K562 (cell line): Measurements from ENCODE around the gene EEF1AKMT4. TPM values are rescaled to one million over a fixed set of nuclear protein-coding genes. Genes with fewer than 3 reads are reported as not detected.

Experiments used
- CREB3 ChIP-seq: fragments of 450-650 bp; conservative IDR thresholded peaks from 2 replicates; pipeline ENCODE4 v1.6.1; 2016; ENCODE audit warnings: missing genetic modification characterization, low read depth, mild to moderate bottlenecking, missing compliant biosample characterization, moderate library complexity
- ESRRB ChIP-seq: fragments of 250-450 bp; sonication (Bioruptor Pico); IDR thresholded peaks from 2 replicates; pipeline ENCODE4 v1.5.0; 2020; ENCODE audit warnings: mild to moderate bottlenecking, moderate library complexity, borderline replicate concordance
- GTF3C2 ChIP-seq: IDR thresholded peaks from 3 replicates; pipeline ENCODE4 v1.6.1; 2011; ENCODE audit warnings: borderline replicate concordance, mild to moderate bottlenecking, moderate library complexity; ENCODE audit not compliant: insufficient read length; ENCODE audit errors: extremely low read depth
- KAT2B ChIP-seq: IDR thresholded peaks from one replicate; pipeline ENCODE4 v1.6.1; 2012; ENCODE audit warnings: low read depth, mild to moderate bottlenecking, control low read depth, inconsistent platforms, low read length, moderate library complexity
- NR1H2 ChIP-seq: sonication (generic); formaldehyde crosslinking; IDR thresholded peaks from 2 replicates; pipeline ENCODE4 v1.4.0; 2020; ENCODE audit warnings: mild to moderate bottlenecking, missing genetic modification reagents
- NR3C1 ChIP-seq: sonication (generic); formaldehyde crosslinking; IDR thresholded peaks from 2 replicates; pipeline ENCODE4 v1.8.1; 2022; ENCODE audit warnings: missing genetic modification reagents
- PHB ChIP-seq: fragments of 250-450 bp; sonication (Bioruptor Pico); IDR thresholded peaks from 2 replicates; pipeline ENCODE4 v1.5.0; 2021
- PHF20 ChIP-seq: fragments of 450-650 bp; IDR thresholded peaks from 2 replicates; pipeline ENCODE4 v1.6.1; 2018; ENCODE audit not compliant: partially characterized antibody
- SMC3 ChIP-seq: conservative IDR thresholded peaks from 2 replicates; pipeline ENCODE4 v1.6.1; 2011; ENCODE audit warnings: low read depth, low read length, improper control_type of control experiment; ENCODE audit not compliant: insufficient read depth
- STAG1 ChIP-seq: sonication (generic); formaldehyde crosslinking; IDR thresholded peaks from 2 replicates; pipeline ENCODE4 v1.5.0; 2020; ENCODE audit warnings: missing genetic modification reagents, borderline replicate concordance
- TAF1 ChIP-seq: IDR thresholded peaks from 2 replicates; pipeline ENCODE4 v1.6.1; 2011; ENCODE audit warnings: mild to moderate bottlenecking, low read length, moderate library complexity; ENCODE audit not compliant: insufficient read depth, control insufficient read depth, severe bottlenecking; ENCODE audit errors: extremely low read depth
- ZBTB43 ChIP-seq: sonication (generic); formaldehyde crosslinking; IDR thresholded peaks from 2 replicates; pipeline ENCODE4 v1.8.0; 2023; ENCODE audit warnings: mild to moderate bottlenecking, missing genetic modification reagents
- ZNF740 ChIP-seq, 3 experiments: fragments of 200-800 bp in 1 of 3; sonication (Bioruptor generic) in 1 of 3; sonication (generic) in 1 of 3; formaldehyde crosslinking in 1 of 3; IDR thresholded peaks; 2 replicates each; pipeline versions ENCODE4 v1.6.1 to v1.8.0; 2016 to 2022; ENCODE audit warnings: mild to moderate bottlenecking in 2 of 3, missing compliant biosample characterization in 2 of 3, missing genetic modification characterization in 2 of 3, missing genetic modification reagents in 1 of 3
- polyA plus RNA-seq, 8 experiments: library from polyadenylated mRNA; depleted of rRNA in 4 of 8; stranded (reverse) in 5 of 8; unstranded in 3 of 8; fragments of >200 nt; fragmentation: Nextera tagmentation in 2 of 8; fragmentation: Illumina TruSeq in 1 of 8; extraction: Ambion mirVana in 2 of 8; extraction: Trizol in 1 of 8; gene quantifications; 2 replicates each; pipeline versions ENCODE4 v1.2.1 to v1.2.3, GENCODE V29; 2011 to 2014; ENCODE audit warnings: inconsistent platforms in 1 of 8, missing spikeins in 1 of 8
- total RNA-seq, 7 experiments: library from RNA; depleted of rRNA in 6 of 7; stranded (reverse); fragments of >200 nt in 6 of 7; fragmentation: Illumina TruSeq in 2 of 7; extraction: Trizol in 2 of 7; gene quantifications; 2 replicates each; pipeline versions ENCODE4 v1.2.1 to v1.2.3, GENCODE V29; 2011 to 2021; ENCODE audit warnings: low replicate concordance in 1 of 7
- TF ChIP-seq, protein P1 (sequence below): sonication (generic); formaldehyde crosslinking; IDR thresholded peaks from 2 replicates; pipeline ENCODE4 v1.8.1; 2022; ENCODE audit warnings: missing genetic modification reagents
- TF ChIP-seq, protein P2 (sequence below): fragments of 250-450 bp; sonication (Bioruptor Pico); IDR thresholded peaks from 2 replicates; pipeline ENCODE4 v1.9.0; 2021; ENCODE audit warnings: mild to moderate bottlenecking, inconsistent platforms

The EEF1AKMT4 gene
- total and polyA plus RNA-seq, 9 of the 15 experiments (the other 6 are each of a cell fraction or from before 2014, with no cell fraction given) = 10.3 to 49.4 (median 18.9) TPM

DNA sequence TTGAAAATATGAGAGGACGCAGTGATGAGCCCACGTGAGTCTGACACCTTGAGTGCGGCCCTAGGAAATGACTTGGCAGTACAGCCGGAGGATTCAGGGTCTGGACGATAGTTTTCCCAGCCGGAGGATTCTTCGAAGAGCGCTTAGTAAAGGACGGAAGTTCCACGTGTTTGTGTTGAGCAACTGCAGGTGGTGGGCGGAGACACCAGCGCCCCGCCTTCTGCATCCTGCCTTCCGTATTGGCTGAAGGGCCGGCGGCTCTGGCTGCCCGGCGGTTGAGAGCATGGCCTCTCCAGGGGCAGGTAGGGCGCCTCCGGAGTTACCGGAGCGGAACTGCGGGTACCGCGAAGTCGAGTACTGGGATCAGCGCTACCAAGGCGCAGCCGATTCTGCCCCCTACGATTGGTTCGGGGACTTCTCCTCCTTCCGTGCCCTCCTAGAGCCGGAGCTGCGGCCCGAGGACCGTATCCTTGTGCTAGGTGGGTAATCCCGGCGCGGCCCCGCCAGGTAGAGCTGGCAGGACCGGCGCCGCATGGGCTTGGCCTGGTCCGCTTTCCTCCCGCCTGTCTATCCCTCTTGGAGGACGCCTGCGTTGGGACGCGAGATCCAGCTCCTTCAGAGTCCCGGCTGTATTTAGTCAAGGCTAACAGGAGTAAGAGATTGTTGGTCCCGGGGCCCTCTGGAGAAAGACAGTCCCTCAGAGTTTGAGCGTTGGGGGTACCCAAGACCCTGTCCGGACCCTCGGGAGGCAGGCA, at the start of gene EEF1AKMT4 (continued):
- TF ChIP-seq, protein P1, sequence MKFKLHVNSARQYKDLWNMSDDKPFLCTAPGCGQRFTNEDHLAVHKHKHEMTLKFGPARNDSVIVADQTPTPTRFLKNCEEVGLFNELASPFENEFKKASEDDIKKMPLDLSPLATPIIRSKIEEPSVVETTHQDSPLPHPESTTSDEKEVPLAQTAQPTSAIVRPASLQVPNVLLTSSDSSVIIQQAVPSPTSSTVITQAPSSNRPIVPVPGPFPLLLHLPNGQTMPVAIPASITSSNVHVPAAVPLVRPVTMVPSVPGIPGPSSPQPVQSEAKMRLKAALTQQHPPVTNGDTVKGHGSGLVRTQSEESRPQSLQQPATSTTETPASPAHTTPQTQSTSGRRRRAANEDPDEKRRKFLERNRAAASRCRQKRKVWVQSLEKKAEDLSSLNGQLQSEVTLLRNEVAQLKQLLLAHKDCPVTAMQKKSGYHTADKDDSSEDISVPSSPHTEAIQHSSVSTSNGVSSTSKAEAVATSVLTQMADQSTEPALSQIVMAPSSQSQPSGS (CRISPR knock-in tag) = no peak
- TF ChIP-seq ZBTB43 (CRISPR knock-in tag) (no peak), SMC3 (0 out of 2 replicates have a peak, but pooled peaks have one; percentile 28), ESRRB (CRISPR knock-in tag) (no peak), TAF1 (no peak), KAT2B (no peak), STAG1 (CRISPR knock-in tag) (no peak), NR1H2 (CRISPR knock-in tag) (no peak), ZNF740 (CRISPR knock-in tag; IDR thresholded peaks at IDR 0.05) (no peak), ZNF740 (tag; IDR thresholded peaks at IDR 0.05) (no peak; a peak in 1 of 4 replicates), PHB (CRISPR knock-in tag) (0 out of 2 replicates have a peak, but pooled peaks have one; percentile 45), NR3C1 (CRISPR knock-in tag) (no peak), CREB3 (0 out of 2 replicates have a peak, but pooled peaks have one; percentile 62), GTF3C2 (no peak), PHF20 (peak; percentile 10)
- TF ChIP-seq, protein P2, sequence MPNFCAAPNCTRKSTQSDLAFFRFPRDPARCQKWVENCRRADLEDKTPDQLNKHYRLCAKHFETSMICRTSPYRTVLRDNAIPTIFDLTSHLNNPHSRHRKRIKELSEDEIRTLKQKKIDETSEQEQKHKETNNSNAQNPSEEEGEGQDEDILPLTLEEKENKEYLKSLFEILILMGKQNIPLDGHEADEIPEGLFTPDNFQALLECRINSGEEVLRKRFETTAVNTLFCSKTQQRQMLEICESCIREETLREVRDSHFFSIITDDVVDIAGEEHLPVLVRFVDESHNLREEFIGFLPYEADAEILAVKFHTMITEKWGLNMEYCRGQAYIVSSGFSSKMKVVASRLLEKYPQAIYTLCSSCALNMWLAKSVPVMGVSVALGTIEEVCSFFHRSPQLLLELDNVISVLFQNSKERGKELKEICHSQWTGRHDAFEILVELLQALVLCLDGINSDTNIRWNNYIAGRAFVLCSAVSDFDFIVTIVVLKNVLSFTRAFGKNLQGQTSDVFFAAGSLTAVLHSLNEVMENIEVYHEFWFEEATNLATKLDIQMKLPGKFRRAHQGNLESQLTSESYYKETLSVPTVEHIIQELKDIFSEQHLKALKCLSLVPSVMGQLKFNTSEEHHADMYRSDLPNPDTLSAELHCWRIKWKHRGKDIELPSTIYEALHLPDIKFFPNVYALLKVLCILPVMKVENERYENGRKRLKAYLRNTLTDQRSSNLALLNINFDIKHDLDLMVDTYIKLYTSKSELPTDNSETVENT (CRISPR knock-in tag) = no peak; the same call in 1 of the 2 replicates
